HG02870 (cell line): Measurements from ENCODE around the gene CDH4.

Experiments
- ATAC-seq: cut with Tn5 transposase; IDR thresholded peaks from one replicate; pipeline ENCODE4 v1.9.1; 2021; ENCODE audit warnings: mild to moderate bottlenecking, moderate library complexity; ENCODE audit not compliant: unreplicated experiment

The CDH4 gene

DNA sequence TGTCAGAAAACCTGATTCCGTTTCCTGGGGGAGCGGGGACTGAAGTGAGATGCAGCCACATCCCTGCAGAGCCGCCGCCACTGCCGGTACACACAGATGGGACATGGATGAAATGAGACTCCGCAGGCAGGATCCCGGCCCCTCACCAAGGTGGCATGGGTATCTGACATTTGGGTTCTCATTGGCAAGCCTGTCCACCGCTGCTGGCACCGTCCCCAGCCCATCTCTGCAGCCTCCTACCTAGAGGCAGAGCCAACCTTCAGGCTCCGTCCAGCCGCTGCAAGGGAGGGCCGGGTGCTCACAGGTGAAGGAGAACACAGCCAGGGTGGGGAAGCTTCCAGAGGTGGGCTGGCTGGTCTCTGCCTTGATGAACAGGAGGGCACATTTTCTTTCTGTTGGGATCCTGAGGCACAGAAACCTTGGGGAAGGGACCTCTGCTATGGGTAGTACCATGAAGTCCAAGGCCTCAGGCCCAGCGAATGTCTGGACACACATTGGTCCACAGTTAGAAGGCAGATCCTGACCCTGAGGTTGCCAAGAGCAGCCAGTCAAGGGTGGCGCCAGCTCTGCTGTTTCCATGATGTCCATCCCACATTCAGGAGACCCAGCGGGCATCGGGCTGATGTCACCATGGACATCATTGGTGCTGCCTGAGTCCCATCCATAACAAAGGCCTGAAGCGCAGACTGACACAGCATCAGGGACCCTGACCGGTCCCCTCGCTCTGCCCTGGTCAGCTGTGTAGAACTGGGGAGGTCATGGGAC is 636.2 kb downstream of the CDH4 start:
- ATAC-seq: no peak

DNA sequence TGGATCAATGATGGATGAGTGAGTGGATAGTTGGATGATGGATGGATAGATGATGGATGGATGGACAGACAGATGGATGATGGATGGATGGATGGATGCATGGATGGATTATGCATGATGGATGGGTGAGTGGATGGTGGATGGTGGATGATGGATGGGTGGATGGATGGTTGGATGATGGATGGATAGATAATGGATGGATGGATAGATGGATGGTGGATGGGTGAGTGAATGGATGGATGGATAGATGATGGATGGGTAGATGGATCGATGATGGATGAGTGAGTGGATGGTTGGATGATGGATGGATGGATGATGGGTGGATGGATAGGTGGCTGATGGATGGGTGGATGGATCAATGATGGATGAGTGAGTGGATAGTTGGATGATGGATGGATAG is 637.6 kb downstream of the CDH4 start:
- ATAC-seq: no peak

DNA sequence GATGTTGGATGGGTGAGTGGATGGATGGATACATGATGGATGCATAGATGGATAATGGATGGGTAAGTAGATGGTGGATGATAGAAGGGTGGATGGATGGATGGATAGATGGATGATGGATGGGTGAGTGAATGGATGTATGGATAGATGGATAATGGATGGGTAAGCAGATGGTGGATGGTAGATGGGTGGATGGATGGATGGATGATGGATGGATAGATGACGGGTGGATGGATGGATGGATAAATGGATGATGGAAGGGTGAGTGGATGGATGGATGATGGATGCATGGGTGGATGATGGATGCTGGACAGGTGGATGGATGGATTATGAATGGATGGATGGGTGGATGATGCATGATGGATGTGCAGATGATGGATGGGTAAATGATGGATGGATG is 638.1 kb downstream of the CDH4 start:
- no peak for ATAC-seq

DNA sequence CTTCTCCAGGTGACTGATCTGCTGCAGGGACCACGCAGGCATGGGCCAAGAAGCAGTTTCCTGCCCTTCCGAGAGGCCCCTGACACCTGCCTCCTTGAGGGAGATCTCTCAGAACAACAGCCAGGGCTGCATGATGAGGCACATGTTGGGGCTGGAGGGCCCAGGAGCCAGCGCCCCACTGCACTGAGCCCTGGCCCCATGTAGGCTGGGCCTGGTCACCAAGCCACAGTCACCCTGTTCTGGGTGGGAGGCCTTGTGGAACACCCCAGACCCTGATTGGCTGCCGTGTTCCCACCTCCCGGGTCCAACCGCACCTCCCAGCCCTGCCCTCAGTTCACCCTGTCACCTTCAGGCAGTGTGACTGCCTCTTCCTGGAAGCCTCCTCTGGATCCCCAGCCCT is 639.4 kb downstream of the CDH4 start:
- no peak for ATAC-seq

DNA sequence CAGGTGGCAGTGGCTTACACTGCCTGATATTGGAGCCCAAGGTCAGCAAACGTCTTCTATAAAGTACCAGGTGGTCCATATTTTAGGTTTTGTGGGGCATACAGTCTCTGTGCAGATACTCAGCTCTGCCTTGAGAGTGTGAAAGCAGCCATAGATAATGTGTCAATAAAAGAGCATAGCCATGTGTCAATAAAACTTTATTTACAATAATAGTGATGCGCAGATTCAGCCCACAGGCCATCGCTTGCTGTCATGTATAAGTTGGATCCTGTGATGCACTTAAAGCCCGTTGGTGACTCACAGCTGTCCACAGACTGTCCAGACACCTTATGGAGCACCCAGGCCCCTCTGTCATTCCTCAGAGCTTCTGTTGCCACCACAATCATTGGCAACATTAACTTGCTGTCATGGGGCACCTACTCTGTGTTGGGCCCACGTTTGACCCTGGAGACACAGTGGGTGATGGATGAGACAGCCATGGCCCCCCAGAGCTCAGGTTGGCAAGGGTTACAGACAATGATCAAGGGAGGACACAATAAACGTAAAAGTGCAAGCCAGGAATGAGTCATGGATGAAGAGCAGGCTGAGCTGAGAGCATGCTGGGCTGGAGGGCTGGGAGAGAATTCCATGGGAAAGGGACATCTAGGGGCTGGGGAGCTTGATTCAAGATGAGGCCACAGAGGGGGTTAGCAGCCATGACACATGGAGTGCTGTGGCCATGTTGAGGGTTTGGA is 640.0 kb downstream of the CDH4 start:
- no peak for ATAC-seq

DNA sequence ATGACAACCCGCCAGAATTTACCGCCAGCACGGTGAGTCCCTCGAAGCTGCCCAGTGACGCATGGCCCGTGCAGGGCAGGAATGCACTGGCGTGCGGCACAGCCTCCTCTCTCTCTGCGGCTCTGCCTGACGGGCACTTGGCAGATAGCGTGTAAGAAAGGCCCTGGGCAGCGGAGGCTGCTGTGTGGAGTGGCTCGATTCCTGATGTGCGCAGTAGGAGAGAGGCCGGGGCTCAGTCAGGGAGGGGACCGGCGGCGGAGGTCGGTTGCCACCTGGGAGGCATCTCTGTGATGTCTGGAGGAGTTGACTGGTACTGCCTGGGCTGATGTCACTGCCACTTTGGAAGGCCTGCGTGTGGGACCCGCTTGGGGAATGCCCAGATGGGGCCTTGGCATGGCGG is 643.0 kb downstream of the CDH4 start:
- no peak for ATAC-seq

DNA sequence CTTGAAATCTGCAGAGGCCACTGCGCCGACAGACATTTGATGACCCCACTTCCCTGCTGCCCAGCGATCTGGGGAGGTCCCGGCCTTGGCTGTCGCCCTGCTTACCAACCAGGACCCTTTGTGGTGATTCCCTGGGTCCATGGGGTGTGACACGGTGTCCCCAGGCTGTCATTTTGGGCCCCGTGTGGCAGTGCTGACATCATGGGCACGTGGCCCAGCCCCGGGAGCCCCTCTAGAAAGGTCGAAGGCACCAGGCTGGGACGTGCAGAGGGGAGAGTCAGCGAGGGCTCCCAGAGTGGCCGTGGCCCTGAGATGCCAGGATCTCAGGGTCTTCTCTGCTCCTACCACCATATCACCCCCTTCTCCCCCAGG is 643.6 kb downstream of the CDH4 start:
- no peak for ATAC-seq

DNA sequence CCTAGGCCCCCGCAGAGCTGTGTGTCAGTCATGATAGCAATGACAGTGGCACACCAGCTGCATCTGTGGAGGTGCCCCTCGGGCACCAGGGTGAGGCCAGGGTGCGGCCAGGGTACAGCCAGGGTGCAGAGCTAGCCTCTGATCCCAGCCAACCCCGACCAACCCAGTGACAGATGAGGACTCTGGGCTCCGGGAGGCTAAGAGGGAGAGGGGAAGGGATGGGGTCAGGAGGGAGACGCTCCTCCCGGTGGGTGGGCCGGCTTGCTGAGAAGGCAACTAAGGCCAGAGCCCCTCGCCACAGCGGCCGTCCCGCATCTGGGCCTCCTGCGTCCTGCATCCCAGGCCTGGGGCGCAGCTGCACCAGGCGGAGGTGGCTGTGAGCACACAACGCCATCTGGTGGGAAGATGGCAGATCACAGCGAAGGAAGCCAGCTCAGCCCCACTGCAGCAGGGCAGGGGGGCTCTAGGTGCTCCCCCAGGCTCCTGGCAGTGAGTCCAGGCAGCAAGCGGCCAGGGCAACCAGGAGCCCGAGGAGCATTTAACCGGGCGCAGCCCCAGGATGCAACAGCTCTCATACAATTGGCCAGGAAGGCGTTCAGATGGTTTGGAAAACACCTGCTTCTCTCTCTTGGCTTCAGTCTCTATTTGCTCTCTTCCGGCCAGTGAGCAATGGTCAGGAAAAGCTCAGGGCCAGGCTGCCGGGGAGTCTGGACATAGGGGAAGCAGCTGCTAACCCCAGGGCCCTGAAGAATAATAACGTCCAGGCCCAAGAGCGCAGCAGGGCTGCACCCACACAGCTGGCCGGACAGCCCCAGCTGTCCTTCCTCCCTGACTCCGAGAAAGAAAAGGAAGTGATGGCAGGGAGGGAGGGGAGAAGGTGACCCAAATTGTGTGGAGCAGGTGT is 644.2 kb downstream of the CDH4 start:
- no peak for ATAC-seq

DNA sequence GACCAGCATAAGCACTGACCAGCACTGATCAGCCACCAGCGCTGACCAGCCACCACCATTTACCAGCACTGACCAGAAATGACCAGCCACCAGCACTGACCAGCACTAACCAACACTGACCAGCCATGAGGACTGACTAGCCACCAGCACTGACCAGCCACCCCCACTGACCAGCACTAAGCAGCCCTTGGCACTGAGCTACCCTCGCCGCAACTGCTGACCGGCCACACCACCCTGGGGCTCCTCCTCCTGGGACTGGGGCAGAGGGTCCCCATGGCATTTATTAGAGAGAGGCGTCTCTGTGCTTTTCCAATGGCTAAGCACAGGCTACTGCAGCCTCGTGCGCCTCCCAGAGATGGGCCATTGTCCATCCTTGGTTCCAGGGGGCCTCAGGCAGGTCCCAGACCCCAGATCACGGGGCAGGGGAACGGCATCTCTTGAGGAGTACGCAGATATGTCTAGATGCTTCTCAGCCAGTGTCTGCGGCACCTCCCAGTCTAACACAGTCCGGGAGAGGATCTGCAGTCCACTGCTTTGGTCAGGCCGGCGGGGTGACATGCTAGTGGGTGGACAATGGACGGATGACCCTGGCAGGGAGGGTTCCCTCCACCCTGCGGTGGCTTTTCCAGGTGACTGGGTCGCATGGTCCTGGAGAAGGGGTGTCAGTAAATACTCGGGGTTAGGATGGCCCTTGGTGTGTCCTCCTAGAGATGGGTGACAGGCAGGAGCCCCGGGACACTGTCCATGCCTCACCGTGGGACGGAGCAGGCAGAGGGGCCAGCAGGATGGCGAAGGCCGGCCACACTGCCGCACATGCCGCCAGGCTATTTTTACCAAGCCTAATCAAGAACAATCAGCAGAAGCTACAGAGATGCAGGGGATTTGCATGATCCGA is 645.6 kb downstream of the CDH4 start:
- ATAC-seq: no peak

DNA sequence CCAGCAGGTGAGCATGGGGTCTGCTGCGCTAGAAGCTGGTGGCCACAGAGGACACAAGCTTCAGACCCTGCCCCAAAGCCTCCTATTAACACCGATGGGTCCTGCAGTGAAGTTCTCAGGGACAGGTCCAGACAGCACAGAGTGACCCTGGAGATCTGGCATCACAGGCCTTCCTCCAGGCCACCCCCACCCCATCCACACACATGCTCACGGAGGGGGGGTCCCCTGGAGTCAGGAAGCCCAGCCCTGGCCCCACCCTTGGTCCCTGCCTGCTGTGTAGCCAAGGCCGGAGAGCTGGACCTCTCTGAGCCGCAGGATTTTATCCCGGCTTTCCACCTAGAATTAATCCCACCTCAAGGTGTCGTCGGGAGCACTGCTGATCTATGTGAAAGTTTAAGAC is 646.3 kb downstream of the CDH4 start:
- no peak for ATAC-seq

DNA sequence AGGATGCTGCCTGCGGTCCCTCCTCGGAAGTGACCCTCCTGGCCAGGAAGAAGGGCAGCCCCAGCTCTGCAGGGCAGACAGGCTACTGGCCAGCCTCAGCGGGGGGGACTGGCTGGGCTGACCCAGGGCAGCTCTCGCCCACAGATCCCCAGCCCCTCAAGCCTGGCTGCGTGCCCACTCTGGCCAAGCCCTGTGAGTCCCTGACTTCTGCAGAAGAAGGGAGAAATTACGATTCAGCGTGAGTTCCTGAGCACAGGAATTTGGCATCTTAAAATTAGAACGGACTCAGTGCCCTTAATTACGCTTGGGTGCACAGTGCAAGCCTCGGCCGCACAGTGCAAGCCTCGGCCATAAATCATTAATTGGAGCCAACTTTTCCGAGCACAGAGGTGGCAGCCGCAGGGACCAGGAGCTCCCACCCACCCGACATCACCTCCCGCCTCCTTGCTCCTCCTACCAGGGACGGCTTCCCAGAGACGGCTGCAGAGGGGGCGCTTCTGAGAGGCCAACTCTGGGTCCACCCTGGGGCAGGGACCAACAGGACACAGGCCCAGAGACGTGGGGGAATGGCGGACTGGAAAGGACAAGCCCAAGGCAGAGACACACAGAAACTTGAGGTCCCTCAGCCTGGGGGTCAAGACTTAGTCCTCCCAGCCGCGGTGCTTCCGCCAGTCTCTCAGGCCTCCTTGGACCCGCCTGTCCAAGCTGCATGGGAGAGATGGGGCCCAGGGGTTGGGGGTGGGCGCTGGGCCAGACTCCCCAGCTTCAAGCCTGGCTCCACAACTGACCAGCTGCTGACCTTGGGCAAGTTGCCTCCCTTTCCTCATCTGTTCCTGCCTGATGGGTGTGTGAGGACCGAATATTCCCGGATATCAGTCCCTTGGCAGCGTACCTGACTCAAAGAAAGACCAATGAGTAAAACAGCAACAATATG is 648.2 kb downstream of the CDH4 start:
- no peak for ATAC-seq

DNA sequence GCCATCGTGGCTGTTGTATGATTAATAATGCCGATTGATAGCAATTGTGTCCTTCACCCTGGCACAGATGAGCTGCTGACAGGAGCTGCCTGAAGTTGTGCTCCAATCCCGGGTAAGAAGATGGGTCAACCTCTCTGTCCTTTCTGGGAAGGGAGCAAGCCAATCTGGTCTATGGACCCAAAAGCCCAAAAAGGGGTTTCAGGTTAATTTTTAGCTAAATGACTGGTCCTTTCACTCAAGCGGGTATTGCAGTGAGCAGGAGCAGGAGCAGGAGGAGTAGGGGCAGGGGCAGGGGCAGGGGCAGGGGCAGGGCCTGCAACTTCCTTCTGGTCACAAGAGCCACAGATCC is 648.9 kb downstream of the CDH4 start:
- no peak for ATAC-seq

DNA sequence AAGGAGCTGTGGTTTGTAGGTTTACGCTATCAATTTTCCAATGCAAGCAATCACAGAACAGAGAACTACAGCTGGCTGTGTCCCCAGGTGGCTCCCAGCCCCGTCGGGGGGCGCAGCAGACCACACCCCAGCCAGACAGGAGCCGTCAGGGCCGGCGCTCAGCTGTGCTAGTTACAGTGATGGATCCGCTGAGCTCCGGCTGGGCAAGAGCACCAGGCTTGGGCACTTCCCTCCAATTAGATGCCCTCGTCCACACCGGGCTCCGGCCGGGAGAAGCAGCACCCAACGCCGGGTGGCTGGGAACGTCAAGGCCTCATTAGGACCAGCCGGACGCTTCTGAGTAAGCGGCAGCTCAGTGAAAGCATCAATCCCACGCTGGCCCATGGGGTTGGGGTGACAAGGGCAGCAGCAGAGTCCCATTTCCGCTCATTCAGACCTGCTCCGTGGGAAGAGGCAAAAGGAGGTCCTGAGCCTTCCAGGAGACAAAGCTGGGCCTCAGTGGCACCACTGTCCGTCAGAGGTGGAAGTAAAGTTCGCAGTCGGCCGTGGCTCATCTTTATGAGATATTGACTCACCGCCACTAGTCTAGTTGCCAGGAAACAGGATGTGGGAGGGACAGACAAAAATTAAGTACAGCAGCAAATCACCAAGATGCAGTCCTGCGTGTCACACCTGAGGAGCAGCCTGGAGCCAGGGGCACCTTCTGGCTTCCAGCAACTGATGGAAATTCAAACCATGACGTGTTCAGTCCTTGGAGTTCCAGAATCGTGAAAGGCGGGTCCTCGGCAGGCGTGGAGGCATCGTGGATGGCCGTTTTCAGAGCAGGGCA is 649.5 kb downstream of the CDH4 start:
- ATAC-seq: no peak

DNA sequence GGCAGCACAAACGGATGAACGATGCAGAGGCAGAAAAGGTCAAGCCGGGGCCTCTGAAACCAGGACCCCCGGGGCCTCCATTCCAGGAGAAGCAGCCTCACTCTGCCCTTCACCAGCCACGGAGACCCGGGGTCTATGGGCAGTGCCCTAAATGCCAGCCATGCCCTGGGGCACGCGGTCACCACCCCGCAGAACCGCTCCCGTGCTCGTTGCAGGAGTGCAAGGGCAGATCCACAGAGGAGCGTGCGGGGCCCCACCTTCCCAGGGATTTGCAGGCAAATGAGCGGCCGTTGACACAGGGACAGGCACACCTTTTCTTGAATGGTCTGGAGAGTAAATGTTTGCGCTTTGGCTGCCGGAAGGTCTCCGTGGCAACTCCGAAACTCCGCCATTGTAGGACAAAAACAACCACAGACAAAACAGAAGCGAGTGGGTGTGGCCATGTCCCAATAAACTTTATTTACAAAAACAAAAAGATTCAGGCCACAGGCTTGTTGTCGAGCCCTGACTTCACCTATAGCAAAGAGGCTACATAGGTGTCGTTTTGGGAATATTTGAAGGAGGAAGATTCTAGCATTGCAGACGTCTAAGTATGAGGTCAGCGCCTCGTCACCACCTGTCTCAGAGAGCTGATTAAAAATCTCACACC is 650.3 kb downstream of the CDH4 start:
- no peak for ATAC-seq

DNA sequence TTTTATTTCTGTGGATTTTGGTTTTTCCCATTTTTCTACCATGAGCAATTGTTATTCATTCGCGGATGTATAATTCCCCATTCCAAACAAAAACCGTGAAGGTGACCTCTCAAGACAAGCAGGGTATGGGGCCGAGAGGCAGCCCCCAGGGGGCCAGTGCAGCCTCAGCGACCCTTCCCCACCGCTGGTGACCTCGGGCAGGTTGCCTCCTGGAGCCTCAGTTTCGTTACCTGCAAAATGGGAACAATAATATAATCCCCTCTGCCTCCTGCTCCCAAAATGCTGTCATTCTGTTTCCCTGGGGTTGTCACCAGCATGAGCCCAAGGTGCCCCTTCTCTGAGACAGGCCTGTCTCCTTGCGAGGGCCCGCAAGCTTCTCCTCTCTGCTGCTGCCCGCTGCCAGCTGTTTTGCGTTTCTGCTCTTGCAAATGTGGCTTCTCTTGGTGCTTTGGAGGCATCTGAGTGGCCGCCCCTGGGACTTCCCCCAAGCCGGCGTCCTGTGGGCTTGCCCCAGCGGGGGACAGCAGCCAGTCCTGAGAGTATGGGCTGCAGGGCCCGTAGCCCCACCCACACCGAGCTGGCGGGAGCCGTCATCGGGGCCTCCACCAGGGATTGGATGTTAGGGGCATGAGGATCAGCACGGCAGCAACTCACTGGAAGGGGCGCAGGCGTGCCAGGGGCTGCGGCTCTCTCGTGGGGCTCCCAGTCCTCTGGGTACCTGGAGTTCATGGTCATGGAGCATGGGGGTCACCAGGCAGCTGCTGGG is 651.7 kb downstream of the CDH4 start:
- no peak for ATAC-seq

DNA sequence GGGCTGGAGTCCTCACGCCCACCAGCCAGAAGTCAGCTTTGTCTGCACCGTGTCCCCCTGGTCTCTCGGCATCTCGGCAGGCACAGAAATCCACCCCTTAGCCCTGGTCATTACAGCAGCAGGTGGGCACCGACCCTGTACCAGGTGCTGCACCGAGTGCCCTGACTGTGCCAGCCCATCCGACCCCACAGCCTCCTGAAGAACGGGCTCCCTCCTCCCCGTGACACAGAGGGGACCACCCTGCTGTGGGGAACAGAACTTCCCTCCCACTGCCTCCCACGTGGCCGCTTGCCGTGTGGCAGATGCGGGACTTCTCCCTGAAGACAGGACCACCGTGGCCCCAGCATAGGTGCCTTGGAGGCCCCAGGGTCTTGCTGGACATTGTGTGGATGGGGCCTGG is 652.4 kb downstream of the CDH4 start:
- no peak for ATAC-seq

DNA sequence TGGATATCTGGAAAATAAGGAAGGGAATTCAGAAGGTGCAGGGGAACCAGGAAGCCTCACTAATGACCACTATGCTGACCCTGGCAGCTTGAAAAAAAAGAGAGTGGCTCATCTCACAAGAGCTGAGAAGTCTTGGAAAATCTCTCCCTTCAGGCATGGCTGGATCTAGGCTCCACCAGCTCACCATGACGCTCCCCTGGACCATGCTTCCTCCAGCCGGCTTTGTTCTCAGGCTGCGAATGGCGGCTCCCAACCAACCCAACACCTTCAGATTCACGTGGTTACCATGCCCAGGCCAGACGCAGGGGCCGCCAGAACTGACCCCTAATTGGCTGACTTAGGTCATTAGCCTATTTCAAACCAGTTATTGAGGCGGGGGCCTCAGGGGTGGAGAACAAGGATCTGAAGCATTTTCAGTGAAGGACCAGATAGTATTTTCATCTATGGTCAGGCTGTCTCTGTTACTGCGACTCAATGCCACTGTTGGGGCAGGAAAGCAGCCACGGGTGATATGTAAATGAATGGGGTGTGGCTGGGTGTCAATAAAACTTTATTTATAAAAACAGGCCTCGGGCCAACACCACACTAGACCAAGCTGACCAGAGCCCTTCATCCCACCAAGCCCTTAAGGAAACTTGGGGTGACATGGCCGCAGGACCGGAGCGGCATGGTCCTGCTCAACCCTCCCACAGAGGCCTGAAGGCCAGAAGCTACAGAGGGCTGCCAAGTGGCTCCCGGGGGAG is 653.9 kb downstream of the CDH4 start:
- ATAC-seq: no peak
